Measurements from ENCODE around the gene IGFL1.
"Not testable (repeated sequence)": the region's sequence is repeated elsewhere in the genome, so short reads cannot be mapped to it uniquely, and the experiment has no call there.

The IGFL1 gene

DNA sequence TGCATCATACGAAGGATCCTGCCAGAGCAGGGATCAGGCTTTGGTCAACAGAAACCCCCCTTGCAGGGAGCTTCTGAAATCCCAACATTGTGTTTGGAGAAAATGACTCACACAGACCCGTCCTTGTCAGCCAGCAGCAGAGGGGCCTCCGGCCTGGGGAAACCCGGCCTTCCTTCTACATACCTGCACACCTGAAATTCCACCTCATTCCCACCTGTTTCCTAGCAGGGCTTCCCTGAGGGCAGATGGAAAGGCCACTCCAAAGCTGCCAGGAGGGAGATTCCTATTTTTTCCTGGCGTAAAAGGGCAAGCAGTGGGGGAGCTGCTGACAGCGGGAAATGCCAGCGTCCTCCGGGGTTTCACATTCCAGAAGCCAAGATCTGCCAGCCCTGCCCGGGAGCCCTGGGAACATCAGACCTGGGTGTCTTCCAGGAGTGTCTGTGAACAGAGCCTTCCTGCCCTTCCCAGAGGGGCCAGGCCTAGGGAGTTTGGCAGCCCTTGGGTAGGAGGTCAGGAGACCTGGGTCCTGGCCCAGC lies 3.0 kb upstream of the IGFL1 start:
- no peak for FAIRE-seq

DNA sequence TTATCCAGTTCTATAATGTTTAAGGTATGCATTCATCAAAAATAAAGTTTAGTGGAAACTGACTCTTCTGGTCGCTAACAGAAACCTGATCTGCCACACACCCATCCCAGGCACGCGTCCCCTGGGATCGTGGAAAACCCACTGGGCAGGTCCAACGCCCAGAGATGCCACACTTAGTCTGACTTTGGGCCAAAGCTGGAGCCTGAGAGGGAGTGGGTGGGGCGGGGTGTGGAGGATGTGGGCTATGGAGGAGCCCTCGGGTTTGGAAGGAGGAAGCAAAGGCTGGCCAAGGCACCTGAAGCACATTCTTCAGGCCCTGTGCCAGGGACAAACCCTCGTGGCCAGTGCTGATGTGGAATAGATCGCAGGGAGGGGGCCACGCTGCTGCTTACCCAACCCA lies 2.5 kb downstream of the IGFL1 start:
- FAIRE-seq: no peak

- FAIRE-seq: no peak
These were observed 2.9 kb downstream of the IGFL1 start for GRCh38 chr19:46232468-46232867.

DNA sequence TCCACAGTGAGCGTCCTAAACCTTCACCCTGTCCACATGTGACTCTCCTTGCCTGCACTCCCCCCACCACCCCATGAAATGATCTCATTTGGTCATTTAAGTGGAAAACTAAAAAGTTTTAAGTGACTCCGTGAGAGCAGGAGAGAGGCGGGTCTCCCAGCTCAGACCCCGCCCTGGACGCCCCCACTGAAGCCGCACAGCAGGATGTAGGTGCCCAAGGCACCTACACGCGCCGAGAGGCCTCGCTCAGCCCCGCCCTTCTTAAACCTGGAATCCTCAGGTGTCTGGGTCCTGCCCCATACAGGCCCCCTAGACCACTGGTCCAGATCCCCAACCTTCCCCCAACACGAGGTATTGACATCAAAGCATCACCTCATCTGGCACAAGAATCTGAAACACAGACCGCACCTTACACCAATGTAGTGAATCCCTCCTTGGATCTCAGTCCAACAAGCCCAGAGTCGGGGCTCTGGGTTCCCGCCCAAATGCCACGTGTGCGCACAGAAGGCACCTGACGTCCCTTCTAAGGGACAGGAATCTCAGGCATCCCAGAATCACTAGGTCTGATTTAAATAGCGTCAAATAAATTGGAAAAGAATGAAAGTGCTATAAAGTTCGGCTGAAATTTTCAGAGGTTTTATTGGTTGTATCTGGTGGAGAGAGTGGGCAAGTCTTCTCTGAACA lies 3.5 kb downstream of the IGFL1 start:
- no peak for FAIRE-seq

GRCh38 chr19:46233871-46234270 lies 4.3 kb downstream of the IGFL1 start:
- FAIRE-seq: not testable (repeated sequence)

DNA sequence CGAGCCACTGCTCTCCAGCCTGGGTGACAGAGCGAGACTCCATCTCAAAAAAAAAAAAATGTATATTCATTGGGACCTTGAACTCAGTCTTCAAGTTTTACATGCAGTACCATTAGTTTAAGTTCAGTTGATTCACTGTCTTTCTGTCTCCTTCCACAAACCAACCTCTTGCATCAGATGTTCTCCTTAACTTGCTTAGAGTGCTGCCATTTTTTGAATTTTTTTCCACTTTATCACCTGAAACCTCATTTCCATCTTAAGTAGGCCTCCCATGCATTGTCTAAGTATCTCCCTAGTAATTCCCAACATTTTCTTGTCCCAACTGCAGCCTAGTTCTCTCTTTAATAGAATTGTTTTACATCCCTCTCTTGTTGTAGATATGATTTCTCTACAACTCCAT lies 8.6 kb downstream of the IGFL1 start:
- FAIRE-seq: not testable (repeated sequence)

DNA sequence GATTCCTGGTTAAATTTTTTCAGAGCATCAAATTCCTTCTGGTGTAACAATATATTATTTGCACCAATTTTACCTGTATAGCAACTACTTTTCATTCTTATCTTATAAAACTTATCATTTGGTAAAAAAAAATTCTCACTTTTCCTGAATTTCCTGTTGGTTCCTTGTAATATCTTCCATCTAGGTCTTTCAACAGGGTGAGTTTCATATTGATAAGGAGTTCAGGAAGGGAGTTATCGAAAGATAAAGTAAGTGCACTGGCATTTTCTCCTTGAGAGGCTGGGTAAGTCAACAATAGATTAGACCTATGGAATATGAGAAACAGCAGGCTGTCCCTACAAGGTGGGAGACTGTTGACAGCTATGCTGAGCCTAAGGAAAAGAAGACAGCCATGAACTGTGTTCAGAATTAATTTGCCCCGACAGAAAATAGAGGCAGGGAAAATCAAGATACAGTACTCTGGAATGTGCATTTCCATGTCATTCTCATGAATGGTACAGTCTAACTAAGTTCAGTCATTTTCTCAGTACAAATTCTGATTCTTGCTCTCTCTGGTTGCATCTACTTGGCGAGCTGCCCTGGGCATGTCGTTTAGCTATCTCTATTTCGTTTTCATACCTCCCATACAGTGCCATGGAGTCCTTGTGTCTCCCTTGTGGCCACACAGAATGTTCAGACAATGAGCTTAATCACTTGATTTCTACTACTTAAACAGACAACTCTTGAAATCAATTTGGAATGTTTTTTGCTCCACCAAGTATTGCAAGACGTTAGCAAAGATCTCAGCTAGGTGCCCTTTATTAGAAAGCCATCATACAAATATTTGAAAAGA lies 9.9 kb downstream of the IGFL1 start:
- FAIRE-seq: no peak

DNA sequence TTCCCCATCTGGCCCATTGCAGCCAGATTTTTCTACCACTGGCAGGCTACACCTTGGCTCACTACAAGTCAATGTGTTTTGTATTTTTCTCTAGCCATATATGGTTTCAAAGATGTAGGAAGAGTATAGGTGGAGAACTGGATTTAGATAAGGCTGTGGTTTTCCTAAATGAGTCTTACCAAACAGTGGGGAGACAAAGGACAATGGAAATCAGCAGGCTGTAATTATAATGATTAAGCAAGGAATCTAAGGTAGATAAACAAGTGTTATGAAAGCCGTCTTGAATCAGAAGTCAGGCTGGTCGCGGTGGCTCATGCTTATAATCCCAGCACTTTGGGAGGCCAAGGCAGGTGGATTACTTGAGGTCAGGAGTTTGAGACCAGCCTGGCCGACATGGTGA lies 11.2 kb downstream of the IGFL1 start:
- FAIRE-seq: no peak

DNA sequence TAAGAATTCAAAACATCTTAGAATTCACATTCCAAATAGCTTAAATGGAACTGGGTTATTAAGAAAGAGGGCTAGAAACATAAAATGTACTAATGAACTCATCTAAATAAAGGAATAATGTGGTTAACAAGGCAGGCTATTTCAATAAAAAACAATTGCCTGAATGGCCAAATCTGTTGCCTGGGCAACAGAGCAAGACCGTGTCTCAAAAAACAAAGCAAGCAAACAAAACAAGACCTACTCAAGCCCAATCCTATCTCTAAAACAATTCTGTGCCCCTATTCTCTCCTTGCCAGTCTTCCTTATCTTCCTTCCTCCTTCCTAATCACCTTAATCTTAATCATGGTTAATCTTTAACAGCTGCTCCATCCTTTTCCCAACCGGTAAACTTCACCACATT lies 12.1 kb downstream of the IGFL1 start:
- no peak for FAIRE-seq

DNA sequence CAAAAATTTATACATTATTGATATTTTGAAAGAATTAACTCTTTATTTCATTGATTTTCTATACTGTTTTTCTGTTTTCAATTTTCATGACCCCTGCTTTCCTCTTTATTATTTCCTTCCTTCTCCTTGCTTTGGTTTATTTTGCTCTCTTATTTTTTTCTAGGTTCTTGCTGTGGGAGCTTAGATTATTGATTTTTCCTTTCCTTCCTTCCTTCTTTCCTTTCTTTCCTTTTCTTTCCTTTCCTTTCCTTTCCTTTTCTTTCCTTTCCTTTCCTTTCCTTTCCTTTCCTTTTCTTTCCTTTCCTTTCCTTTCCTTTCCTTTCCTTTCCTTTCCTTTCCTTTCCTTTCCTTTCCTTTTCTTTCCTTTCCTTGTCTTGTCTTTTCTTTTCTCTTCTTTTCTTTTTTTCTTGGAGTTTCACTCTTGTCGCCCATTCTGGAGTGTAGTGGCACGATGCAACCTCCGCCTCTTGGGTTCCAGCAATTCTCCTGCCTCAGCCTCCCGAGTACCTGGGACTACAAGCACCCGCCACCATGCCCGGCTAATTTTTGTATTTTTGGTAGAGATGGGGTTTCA lies 13.6 kb downstream of the IGFL1 start:
- FAIRE-seq: not testable (repeated sequence)

GRCh38 chr19:46250076-46250735 lies 20.7 kb downstream of the IGFL1 start:
- FAIRE-seq: no peak

GRCh38 chr19:46251416-46251815 lies 21.9 kb downstream of the IGFL1 start:
- no peak for FAIRE-seq

GRCh38 chr19:46254776-46255175 lies 25.2 kb downstream of the IGFL1 start:
- FAIRE-seq: no peak

DNA sequence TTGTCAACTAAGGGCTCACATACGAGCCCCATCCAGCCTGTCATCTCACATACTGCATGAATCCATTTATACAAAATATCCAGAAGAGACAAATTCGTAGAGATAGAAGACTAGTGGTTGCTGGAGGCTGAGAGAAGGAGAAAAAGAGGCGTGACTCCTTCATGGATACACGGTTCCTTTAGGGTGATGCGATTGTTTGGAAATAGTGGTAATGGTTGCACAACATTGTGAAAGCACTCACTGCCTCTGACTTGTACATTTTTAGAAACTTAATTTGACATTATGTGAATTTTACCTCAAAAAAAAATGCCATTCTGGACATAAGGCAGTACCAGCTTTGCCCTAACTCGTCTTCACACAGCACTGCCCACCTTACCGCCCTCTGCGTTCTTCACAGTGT lies 27.3 kb downstream of the IGFL1 start:
- FAIRE-seq: no peak

- not testable (repeated sequence) for FAIRE-seq
These were observed 32.0 kb downstream of the IGFL1 start for GRCh38 chr19:46261501-46261900.

GRCh38 chr19:46262684-46263296 lies 33.2 kb downstream of the IGFL1 start:
- not testable (repeated sequence) for FAIRE-seq

- FAIRE-seq: not testable (repeated sequence)
These were observed 35.3 kb downstream of the IGFL1 start for GRCh38 chr19:46264801-46265200.

DNA sequence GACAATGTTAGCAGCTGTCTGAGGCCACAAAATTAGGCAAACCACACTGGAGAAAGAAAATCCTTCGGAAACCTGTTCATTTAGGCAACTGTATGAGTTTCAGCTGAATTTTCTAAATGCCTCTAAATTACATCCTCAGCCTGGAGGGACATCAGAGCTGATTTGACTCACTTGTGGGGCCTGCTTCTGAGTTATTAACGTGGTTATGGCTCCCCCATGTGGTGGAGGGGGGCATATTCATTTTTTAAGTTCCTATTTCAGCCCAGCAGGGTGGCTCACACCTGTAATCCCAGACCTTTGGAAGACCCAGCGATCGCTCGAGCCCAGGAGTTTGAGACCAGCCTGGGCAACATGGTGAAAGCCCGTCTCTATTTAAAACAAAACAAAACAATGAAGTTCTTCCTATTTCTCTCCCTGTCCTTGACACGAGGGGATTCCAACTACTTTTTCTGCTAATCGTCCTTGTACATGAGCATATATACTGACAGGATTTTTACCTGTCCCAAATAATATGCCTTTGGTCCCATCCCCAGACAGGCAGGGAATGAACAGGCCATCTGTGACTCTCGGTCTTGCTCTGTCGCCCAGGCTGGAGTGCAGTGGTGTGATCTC lies 35.8 kb downstream of the IGFL1 start:
- peak; percentile 92 for FAIRE-seq

DNA sequence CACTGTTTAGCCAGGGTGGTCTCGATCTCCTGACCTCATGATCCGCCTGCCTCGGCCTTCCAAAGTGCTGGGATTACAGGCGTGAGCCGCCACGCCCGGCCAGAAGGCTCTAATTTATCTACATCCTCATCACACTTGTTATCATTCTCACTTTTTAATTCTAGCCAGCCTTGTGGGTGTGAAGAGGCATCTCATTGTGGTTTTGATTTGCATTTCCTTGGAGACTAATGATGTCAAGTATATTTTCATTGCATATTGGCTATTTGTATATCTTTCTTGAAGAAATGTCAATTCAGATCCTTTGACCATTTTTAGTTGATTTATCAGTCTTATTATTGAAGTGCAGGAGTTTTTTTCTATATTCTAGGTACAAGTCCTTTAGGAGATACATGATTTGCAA lies 39.6 kb downstream of the IGFL1 start:
- no peak for FAIRE-seq

- no peak for FAIRE-seq
These were observed 41.1 kb downstream of the IGFL1 start for GRCh38 chr19:46270521-46271256.

DNA sequence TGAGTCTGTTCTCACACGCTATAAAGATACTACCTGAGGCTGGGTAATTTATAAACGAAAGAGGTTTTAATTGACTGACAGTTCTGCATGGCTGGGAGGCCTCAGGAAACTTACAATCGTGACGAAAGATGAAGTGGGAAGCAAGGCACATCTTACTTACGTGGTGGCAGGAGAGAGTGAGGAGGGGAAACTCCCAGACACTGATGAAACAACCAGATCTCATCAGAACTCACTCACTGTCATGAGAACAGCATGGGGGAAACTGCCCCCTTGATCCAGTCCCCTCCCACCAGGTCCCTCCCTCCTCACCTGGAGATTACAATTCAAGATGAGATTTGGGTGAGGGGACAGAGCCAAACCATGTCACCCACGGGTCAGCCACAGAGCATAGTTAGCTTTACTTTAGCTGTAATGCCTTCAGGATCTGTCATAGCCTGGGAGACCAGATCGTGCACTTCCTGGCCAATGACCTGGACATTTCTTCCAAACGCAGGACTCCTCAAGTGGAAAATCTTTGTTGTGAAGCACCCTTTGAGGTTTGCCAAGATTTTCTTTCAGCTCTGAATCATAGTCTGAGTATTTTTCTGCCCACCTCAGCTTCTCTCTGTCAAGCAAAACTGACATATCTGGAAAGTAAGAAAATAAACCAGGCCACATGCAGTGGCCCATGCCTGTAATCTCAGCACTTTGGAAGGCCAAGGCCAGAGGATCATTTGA lies 42.1 kb downstream of the IGFL1 start:
- no peak for FAIRE-seq
